Measurements from ENCODE around the gene DSEL. TPM values are rescaled to one million over a fixed set of nuclear protein-coding genes. Genes with fewer than 3 reads are reported as not detected.

The DSEL gene
- polyA plus RNA-seq, 3 donors: 0.03 to 0.05 TPM; not detected in 1

DNA sequence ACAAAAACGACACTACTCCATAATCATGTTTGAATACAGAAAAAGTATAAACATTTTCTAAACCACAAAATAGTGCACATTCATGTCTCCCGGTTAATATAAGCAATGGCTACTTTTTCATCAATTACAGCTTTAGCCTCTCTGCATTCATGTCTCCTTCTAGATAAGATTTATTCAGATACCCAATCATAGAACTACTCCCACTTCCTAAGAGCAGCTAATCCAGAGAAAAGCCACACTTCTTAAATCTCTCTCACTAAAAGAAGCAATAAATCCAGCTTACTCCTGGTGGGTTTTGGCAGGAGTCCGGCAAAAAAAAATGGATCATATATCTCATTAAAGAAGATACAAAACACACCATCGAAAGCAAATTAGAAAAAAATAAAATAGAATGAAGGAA, 20.1 kb downstream of the DSEL start:
- no peak for DNase-seq
- H3K27ac ChIP-seq (ENCODE audit: low read depth in 1 of 2, low read length in 2 of 2): no peak overlapping the region
- Mint-ChIP-seq H3K4me3 (no peak overlapping the region), H3K4me1 (no peaks in the 10 kb centered on the region), H3K27ac (no peak overlapping the region), H3K36me3 (no peaks in the 10 kb centered on the region), H3K9me3 (peaks cover 0 to 1% (median 0%) of the 10 kb centered on the region in 7 donors), H3K27me3 (ENCODE audit: low read depth in 3 of 3) (peaks cover 0 to 1% (median 0%) of the 10 kb centered on the region in 3 donors)
- TF ChIP-seq, protein P1, sequence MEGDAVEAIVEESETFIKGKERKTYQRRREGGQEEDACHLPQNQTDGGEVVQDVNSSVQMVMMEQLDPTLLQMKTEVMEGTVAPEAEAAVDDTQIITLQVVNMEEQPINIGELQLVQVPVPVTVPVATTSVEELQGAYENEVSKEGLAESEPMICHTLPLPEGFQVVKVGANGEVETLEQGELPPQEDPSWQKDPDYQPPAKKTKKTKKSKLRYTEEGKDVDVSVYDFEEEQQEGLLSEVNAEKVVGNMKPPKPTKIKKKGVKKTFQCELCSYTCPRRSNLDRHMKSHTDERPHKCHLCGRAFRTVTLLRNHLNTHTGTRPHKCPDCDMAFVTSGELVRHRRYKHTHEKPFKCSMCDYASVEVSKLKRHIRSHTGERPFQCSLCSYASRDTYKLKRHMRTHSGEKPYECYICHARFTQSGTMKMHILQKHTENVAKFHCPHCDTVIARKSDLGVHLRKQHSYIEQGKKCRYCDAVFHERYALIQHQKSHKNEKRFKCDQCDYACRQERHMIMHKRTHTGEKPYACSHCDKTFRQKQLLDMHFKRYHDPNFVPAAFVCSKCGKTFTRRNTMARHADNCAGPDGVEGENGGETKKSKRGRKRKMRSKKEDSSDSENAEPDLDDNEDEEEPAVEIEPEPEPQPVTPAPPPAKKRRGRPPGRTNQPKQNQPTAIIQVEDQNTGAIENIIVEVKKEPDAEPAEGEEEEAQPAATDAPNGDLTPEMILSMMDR (IDR thresholded peaks at IDR 0.05): no peak
- H3K9me3 ChIP-seq (replicated peaks in 1 of 2; ENCODE audit: control insufficient read depth in 1 of 2, insufficient read depth in 1 of 2, low read length in 2 of 2): no peaks in the 10 kb centered on the region
- H3K36me3 ChIP-seq (replicated peaks in 1 of 2; ENCODE audit: control insufficient read depth in 1 of 2, insufficient read depth in 2 of 2, low read length in 2 of 2): no peaks in the 10 kb centered on the region
- H4K20me1 ChIP-seq (ENCODE audit: insufficient read depth, low read length): no peaks in the 10 kb centered on the region
- intact Hi-C loops (cut with micrococcal nuclease): no loop called here
- WGBS (ENCODE audit: insufficient coverage): 75% methylated on average over 2 of the region's 4 CpGs
- no peaks in the 10 kb centered on the region for H3K79me2 ChIP-seq (ENCODE audit: insufficient read depth, low read length)
- no peak overlapping the region for H2AFZ ChIP-seq (ENCODE audit: insufficient read depth, low read depth, low read length, poor library complexity, severe bottlenecking)
- no peaks in the 10 kb centered on the region for H3K4me1 ChIP-seq (ENCODE audit: control insufficient read depth in 1 of 2, insufficient read depth in 2 of 2, low read length in 2 of 2)
- H3K9ac ChIP-seq (ENCODE audit: insufficient read depth, low read length, poor library complexity, severe bottlenecking): no peak overlapping the region
- H3K4me3 ChIP-seq (replicated peaks in 1 of 3; ENCODE audit: low read depth in 2 of 3, low read length in 3 of 3): no peak overlapping the region
- H3K27me3 ChIP-seq (ENCODE audit: control insufficient read depth in 2 of 2, insufficient read depth in 2 of 2, low read length in 2 of 2): no peaks in the 10 kb centered on the region
- no peak overlapping the region for H3K4me2 ChIP-seq (replicated peaks; ENCODE audit: extremely low read depth, low read length, poor library complexity, severe bottlenecking)

- Mint-ChIP-seq H3K27ac (no peak overlapping the region), H3K4me3 (no peak overlapping the region), H3K4me1 (no peaks in the 10 kb centered on the region), H3K27me3 (ENCODE audit: low read depth in 3 of 3) (no peaks in the 10 kb centered on the region), H3K36me3 (no peaks in the 10 kb centered on the region), H3K9me3 (peaks cover 0 to 2% (median 0%) of the 10 kb centered on the region in 7 donors)
- no peak overlapping the region for H2AFZ ChIP-seq (ENCODE audit: insufficient read depth, low read depth, low read length, poor library complexity, severe bottlenecking)
- no peaks in the 10 kb centered on the region for H3K27me3 ChIP-seq (ENCODE audit: control insufficient read depth in 2 of 2, insufficient read depth in 2 of 2, low read length in 2 of 2)
- no peak for DNase-seq
- no peaks in the 10 kb centered on the region for H3K79me2 ChIP-seq (ENCODE audit: insufficient read depth, low read length)
- no peaks in the 10 kb centered on the region for H4K20me1 ChIP-seq (ENCODE audit: insufficient read depth, low read length)
- H3K4me1 ChIP-seq (ENCODE audit: control insufficient read depth in 1 of 2, insufficient read depth in 2 of 2, low read length in 2 of 2): no peaks in the 10 kb centered on the region
- H3K27ac ChIP-seq (ENCODE audit: low read depth in 1 of 2, low read length in 2 of 2): no peak overlapping the region
- no peaks in the 10 kb centered on the region for H3K36me3 ChIP-seq (replicated peaks in 1 of 2; ENCODE audit: control insufficient read depth in 1 of 2, insufficient read depth in 2 of 2, low read length in 2 of 2)
- H3K4me3 ChIP-seq (replicated peaks in 1 of 3; ENCODE audit: low read depth in 2 of 3, low read length in 3 of 3): no peak overlapping the region
- no peak overlapping the region for H3K4me2 ChIP-seq (replicated peaks; ENCODE audit: extremely low read depth, low read length, poor library complexity, severe bottlenecking)
- intact Hi-C loops (cut with micrococcal nuclease): no loop called here
- H3K9me3 ChIP-seq (replicated peaks in 1 of 2; ENCODE audit: control insufficient read depth in 1 of 2, insufficient read depth in 1 of 2, low read length in 2 of 2): no peaks in the 10 kb centered on the region
- H3K9ac ChIP-seq (ENCODE audit: insufficient read depth, low read length, poor library complexity, severe bottlenecking): no peak overlapping the region
- TF ChIP-seq, protein P1 (IDR thresholded peaks at IDR 0.05): no peak
These were observed 30.0 kb downstream of the DSEL start for GRCh38 chr18:67486534-67486933.
